ENCODE results near the gene BSPRY. TPM values are rescaled to one million over a fixed set of nuclear protein-coding genes. Genes with fewer than 3 reads are reported as not detected.
A peak's percentile ranks its signal among the peaks of the same experiment; 100 is the strongest.

Gene BSPRY
- total RNA-seq, 1 experiment from 2014 or later: 1.5 TPM

GRCh38 chr9:113320051-113320450, 29.3 kb upstream of the BSPRY start:
- H3K36me3 ChIP-seq (replicated peaks; ENCODE audit: control insufficient read depth, insufficient read depth, low read length): no peaks in the 10 kb centered on the region
- peaks cover 2% of the 10 kb centered on the region; the same call in 1 of the 2 replicates for H3K27me3 ChIP-seq (ENCODE audit: control insufficient read depth, insufficient read depth, low read length)
- no peak for DNase-seq
- no peak overlapping the region for H3K4me3 ChIP-seq (ENCODE audit: insufficient read depth, low read depth, low read length)

GRCh38 chr9:113322671-113323070, 26.7 kb upstream of the BSPRY start:
- DNase-seq: no peak
- Histone ChIP-seq H3K36me3 (replicated peaks; ENCODE audit: control insufficient read depth, insufficient read depth, low read length) (no peaks in the 10 kb centered on the region), H3K4me3 (ENCODE audit: insufficient read depth, low read depth, low read length) (no peak overlapping the region), H3K27me3 (ENCODE audit: control insufficient read depth, insufficient read depth, low read length) (peaks cover 2% of the 10 kb centered on the region; the same call in 1 of the 2 replicates)

GRCh38 chr9:113326230-113326629, 23.1 kb upstream of the BSPRY start:
- H3K4me3 ChIP-seq (ENCODE audit: insufficient read depth, low read depth, low read length): no peak overlapping the region
- peaks cover 2% of the 10 kb centered on the region; the same call in 1 of the 2 replicates for H3K27me3 ChIP-seq (ENCODE audit: control insufficient read depth, insufficient read depth, low read length)
- H3K36me3 ChIP-seq (replicated peaks; ENCODE audit: control insufficient read depth, insufficient read depth, low read length): no peaks in the 10 kb centered on the region
- no peak for DNase-seq

GRCh38 chr9:113328045-113328782, 21.1 kb upstream of the BSPRY start:
- Histone ChIP-seq H3K27me3 (ENCODE audit: control insufficient read depth, insufficient read depth, low read length) (no peaks in the 10 kb centered on the region), H3K36me3 (replicated peaks; ENCODE audit: control insufficient read depth, insufficient read depth, low read length) (no peaks in the 10 kb centered on the region)
- no peak for DNase-seq

GRCh38 chr9:113331780-113332179, 17.6 kb upstream of the BSPRY start:
- no peak for DNase-seq
- H3K4me3 ChIP-seq (ENCODE audit: insufficient read depth, low read depth, low read length): no peak overlapping the region

More at GRCh38 chr9:113328045-113328782, 21.1 kb upstream of the BSPRY start:
- no peak overlapping the region for H3K4me3 ChIP-seq (ENCODE audit: insufficient read depth, low read depth, low read length)

GRCh38 chr9:113337714-113338113, 11.6 kb upstream of the BSPRY start:
- Histone ChIP-seq H3K36me3 (replicated peaks; ENCODE audit: control insufficient read depth, insufficient read depth, low read length) (no peaks in the 10 kb centered on the region), H3K4me3 (ENCODE audit: insufficient read depth, low read depth, low read length) (no peak overlapping the region), H3K27me3 (ENCODE audit: control insufficient read depth, insufficient read depth, low read length) (peaks cover 16% of the 10 kb centered on the region)
- no peak for DNase-seq

More at GRCh38 chr9:113331780-113332179, 17.6 kb upstream of the BSPRY start:
- H3K36me3 ChIP-seq (replicated peaks; ENCODE audit: control insufficient read depth, insufficient read depth, low read length): no peaks in the 10 kb centered on the region
- H3K27me3 ChIP-seq (ENCODE audit: control insufficient read depth, insufficient read depth, low read length): no peaks in the 10 kb centered on the region

GRCh38 chr9:113340011-113340699, 9.2 kb upstream of the BSPRY start, which contains the start of gene WDR31:
Gene WDR31 (minus strand): TSS chr9:113340275. CDS start chr9:113332022, 8,253 bp downstream.
- Histone ChIP-seq H3K4me3 (ENCODE audit: insufficient read depth, low read depth, low read length) (peak within 1 kb of the TSS; percentile 80), H3K36me3 (replicated peaks; ENCODE audit: control insufficient read depth, insufficient read depth, low read length) (no peaks in the 10 kb centered on the region), H3K27me3 (ENCODE audit: control insufficient read depth, insufficient read depth, low read length) (peaks cover 18% of the 10 kb centered on the region)
- peak; percentile 97 for DNase-seq

GRCh38 chr9:113341712-113342410, 7.5 kb upstream of the BSPRY start:
- Histone ChIP-seq H3K36me3 (replicated peaks; ENCODE audit: control insufficient read depth, insufficient read depth, low read length) (no peaks in the 10 kb centered on the region), H3K27me3 (ENCODE audit: control insufficient read depth, insufficient read depth, low read length) (peaks cover 18% of the 10 kb centered on the region), H3K4me3 (ENCODE audit: insufficient read depth, low read depth, low read length) (no peak overlapping the region)
- no peak for DNase-seq

- Histone ChIP-seq H3K4me3 (ENCODE audit: insufficient read depth, low read depth, low read length) (no peak overlapping the region), H3K27me3 (ENCODE audit: control insufficient read depth, insufficient read depth, low read length) (peaks cover 27% of the 10 kb centered on the region), H3K36me3 (replicated peaks; ENCODE audit: control insufficient read depth, insufficient read depth, low read length) (no peaks in the 10 kb centered on the region)
- no peak for DNase-seq
Measured at GRCh38 chr9:113343732-113344231, 5.6 kb upstream of the BSPRY start.

- H3K36me3 ChIP-seq (replicated peaks; ENCODE audit: control insufficient read depth, insufficient read depth, low read length): no peaks in the 10 kb centered on the region
- no peak for DNase-seq
- H3K4me3 ChIP-seq (ENCODE audit: insufficient read depth, low read depth, low read length): no peak overlapping the region
- peaks cover 33% of the 10 kb centered on the region for H3K27me3 ChIP-seq (ENCODE audit: control insufficient read depth, insufficient read depth, low read length)
Measured at GRCh38 chr9:113345190-113345589, 4.2 kb upstream of the BSPRY start.

GRCh38 chr9:113345671-113346070, 3.7 kb upstream of the BSPRY start:
- DNase-seq: no peak
- H3K36me3 ChIP-seq (replicated peaks; ENCODE audit: control insufficient read depth, insufficient read depth, low read length): no peaks in the 10 kb centered on the region
- H3K27me3 ChIP-seq (ENCODE audit: control insufficient read depth, insufficient read depth, low read length): peaks cover 34% of the 10 kb centered on the region
- H3K4me3 ChIP-seq (ENCODE audit: insufficient read depth, low read depth, low read length): no peak overlapping the region

GRCh38 chr9:113348437-113348836, 904 bp upstream of the BSPRY start:
- peaks cover 36% of the 10 kb centered on the region for H3K27me3 ChIP-seq (ENCODE audit: control insufficient read depth, insufficient read depth, low read length)
- no peak overlapping the region for H3K4me3 ChIP-seq (ENCODE audit: insufficient read depth, low read depth, low read length)
- H3K36me3 ChIP-seq (replicated peaks; ENCODE audit: control insufficient read depth, insufficient read depth, low read length): no peaks in the 10 kb centered on the region
- no peak for DNase-seq

- DNase-seq: no peak
- peak overlapping the region; percentile 31; the same call in 1 of the 2 replicates for H3K4me3 ChIP-seq (ENCODE audit: insufficient read depth, low read depth, low read length)
- H3K36me3 ChIP-seq (replicated peaks; ENCODE audit: control insufficient read depth, insufficient read depth, low read length): no peaks in the 10 kb centered on the region
- peaks cover 36% of the 10 kb centered on the region for H3K27me3 ChIP-seq (ENCODE audit: control insufficient read depth, insufficient read depth, low read length)
Measured at GRCh38 chr9:113349066-113349444, 286 bp upstream of the BSPRY start.

- peak; percentile 48 for DNase-seq
- peak overlapping the region; percentile 66; the same call in 1 of the 2 replicates for H3K4me3 ChIP-seq (ENCODE audit: insufficient read depth, low read depth, low read length)
- peaks cover 34% of the 10 kb centered on the region for H3K27me3 ChIP-seq (ENCODE audit: control insufficient read depth, insufficient read depth, low read length)
- H3K36me3 ChIP-seq (replicated peaks; ENCODE audit: control insufficient read depth, insufficient read depth, low read length): no peaks in the 10 kb centered on the region
Measured at GRCh38 chr9:113350107-113350661, 843 bp downstream of the BSPRY start.
